ENCODE results near the gene FAM181A.

- TF ChIP-seq CTCF (IDR thresholded peaks at IDR 0.05; ENCODE audit: insufficient read depth, low read length) (no peak), POLR2AphosphoS5 (IDR thresholded peaks at IDR 0.05; ENCODE audit: low read depth) (no peak)
Measured at GRCh38 chr14:93975791-93976476, 48.8 kb downstream of the FAM181A start.
